K562 (cell line): ENCODE data around the gene MYOM3. TPM values are rescaled to one million over a fixed set of nuclear protein-coding genes. Genes with fewer than 3 reads are reported as not detected.
"Not testable (repeated sequence)": the region's sequence is repeated elsewhere in the genome, so short reads cannot be mapped to it uniquely, and the experiment has no call there.

ENCODE experiments used
- ATAC-seq: fragments of 200-7000 bp; cut with Tn5 transposase; 3 replicates; pipeline ENCODE4 v1.9.1; 2020; ENCODE audit warnings: moderate library complexity
- BruUV-seq: library from RNA; stranded (reverse); fragments of 400-500 nt; replicated peaks from 2 replicates; lab custom pipeline; 2021; lab: Mats Ljungman, UMichigan
- CTCF ChIA-PET: fragments of 300-600 bp; formaldehyde crosslinking; extraction: SDS; loops from one replicate; lab custom pipeline; 2021; ENCODE audit warnings: low intra/inter-chr PET ratio; lab: Yijun Ruan, JAX
- POLR2A ChIA-PET: fragments of 300-600, 350-650 bp; sonication (Branson Sonifier 250); formaldehyde crosslinking; extraction: SDS; loops from one replicate; lab custom pipeline; 2021; ENCODE audit warnings: antibody characterized with exemption, inconsistent platforms; lab: Yijun Ruan, JAX
- DNase-seq, 4 experiments: peaks; one replicate each; pipeline versions ENCODE4 v3.0.0 to v3.0.0-alpha.2; 2011 to 2018; ENCODE audit warnings: low spot score in 3 of 4, mixed read lengths in 3 of 4; ENCODE audit errors: extremely low read depth in 1 of 4
- FAIRE-seq: peaks from 2 replicates; lab custom pipeline; 2011; peaks lifted over from hg19 to GRCh38; lab: Jason Lieb, UNC
- H2AFZ ChIP-seq: 2 replicates; pipeline ENCODE4 v1.6.0; 2011; ENCODE audit warnings: low read depth, low read length, control low read depth, inconsistent platforms
- H3K27ac ChIP-seq: fragments of 200-600 bp; 3 replicates; pipeline ENCODE4 v1.8.0; 2011; ENCODE audit warnings: low read depth, mild to moderate bottlenecking, control low read depth, inconsistent platforms, low read length, moderate library complexity, mixed read lengths; ENCODE audit errors: extremely low read depth
- H3K27me3 ChIP-seq, 2 experiments: fragments of 300-600 bp in 1 of 2; 2 replicates in 1 of 2; 3 replicates in 1 of 2; pipeline versions ENCODE4 v1.6.0 to v1.8.0; 2011; ENCODE audit warnings: inconsistent platforms in 2 of 2, low read length in 2 of 2, mild to moderate bottlenecking in 1 of 2, mixed read lengths in 1 of 2, moderate library complexity in 1 of 2; ENCODE audit not compliant: control insufficient read depth in 2 of 2, insufficient read depth in 2 of 2
- H3K36me3 ChIP-seq: fragments of 300-600 bp; 3 replicates; pipeline ENCODE4 v1.8.0; 2011; ENCODE audit warnings: mild to moderate bottlenecking, low read length, inconsistent platforms; ENCODE audit not compliant: control insufficient read depth, insufficient read depth
- H3K4me1 ChIP-seq, 2 experiments: fragments of 200-600 bp in 1 of 2; replicated peaks in 1 of 2; 2 replicates in 1 of 2; 3 replicates in 1 of 2; pipeline versions ENCODE4 v1.5.1 to v1.8.0; 2011; ENCODE audit warnings: inconsistent platforms in 2 of 2, low read length in 2 of 2, mild to moderate bottlenecking in 1 of 2, mixed read lengths in 1 of 2, moderate library complexity in 1 of 2; ENCODE audit not compliant: control insufficient read depth in 2 of 2, insufficient read depth in 2 of 2
- H3K4me2 ChIP-seq: 2 replicates; pipeline ENCODE4 v1.6.1; 2011; ENCODE audit warnings: low read length, control low read depth, inconsistent platforms, mixed read lengths; ENCODE audit not compliant: insufficient read depth
- H3K4me3 ChIP-seq: fragments of 200-600 bp; sonication (generic), shearing (Covaris generic); 2 replicates; pipeline ENCODE4 v1.5.1; 2016; ENCODE audit warnings: control low read depth, inconsistent platforms
- H3K79me2 ChIP-seq: fragments of 200-600 bp; 3 replicates; pipeline ENCODE4 v1.8.0; 2011; ENCODE audit warnings: low read length, inconsistent platforms; ENCODE audit not compliant: control insufficient read depth, insufficient read depth
- H3K9ac ChIP-seq, 2 experiments: 2 replicates each; pipeline versions ENCODE4 v1.6.0 to v1.6.1; 2011; ENCODE audit warnings: low read depth in 2 of 2, low read length in 2 of 2, control low read depth in 1 of 2, inconsistent platforms in 1 of 2, mild to moderate bottlenecking in 1 of 2, mixed read lengths in 1 of 2; ENCODE audit not compliant: insufficient read depth in 1 of 2
- H3K9me1 ChIP-seq: one replicate; pipeline ENCODE4 v1.6.0; 2011; ENCODE audit warnings: inconsistent platforms, mild to moderate bottlenecking, low read length, moderate library complexity; ENCODE audit not compliant: control insufficient read depth, insufficient read depth
- H3K9me3 ChIP-seq: replicated peaks from 2 replicates; pipeline ENCODE4 v1.5.1; 2011; ENCODE audit warnings: low read depth, low read length, inconsistent platforms; ENCODE audit not compliant: control insufficient read depth, insufficient read depth
- H4K20me1 ChIP-seq: replicated peaks from 2 replicates; pipeline ENCODE4 v1.6.1; 2011; ENCODE audit warnings: low read length, inconsistent platforms, mixed read lengths; ENCODE audit not compliant: control insufficient read depth, insufficient read depth
- BCOR ChIP-seq: fragments of 450-650 bp; IDR thresholded peaks from 2 replicates; pipeline ENCODE4 v1.6.1; 2016
- FOXK1 ChIP-seq: sonication (generic); formaldehyde crosslinking; IDR thresholded peaks from 2 replicates; pipeline ENCODE4 v1.8.0; 2022; ENCODE audit warnings: missing genetic modification reagents, mild to moderate bottlenecking, borderline replicate concordance
- HDAC2 ChIP-seq: fragments of 450-650 bp; IDR thresholded peaks from 2 replicates; pipeline ENCODE4 v1.6.1; 2016; ENCODE audit warnings: mild to moderate bottlenecking
- HOXB6 ChIP-seq: fragments of 250-450 bp; sonication (Bioruptor Pico); IDR thresholded peaks from 2 replicates; pipeline ENCODE4 v1.5.1; 2022; ENCODE audit warnings: mild to moderate bottlenecking, borderline replicate concordance
- PTTG1 ChIP-seq: fragments of 450-650 bp; IDR thresholded peaks from 2 replicates; pipeline ENCODE4 v1.6.1; 2016; ENCODE audit warnings: low read depth, mild to moderate bottlenecking, missing genetic modification characterization, missing compliant biosample characterization
- TRIM28 ChIP-seq: fragments of 450-650 bp; IDR thresholded peaks from 2 replicates; pipeline ENCODE4 v1.6.1; 2017
- ZNF589 ChIP-seq: fragments of 200-800 bp; sonication (Bioruptor generic); IDR thresholded peaks from 2 replicates; pipeline ENCODE4 v1.6.1; 2016; ENCODE audit warnings: low read depth, missing genetic modification characterization, missing compliant biosample characterization
- WGBS: fragments of 100-300 bp; shearing (Covaris generic); methylation state at CpG from one replicate; pipeline ENCODE4 v1.1.6; 2016; ENCODE audit warnings: low coverage, mixed read lengths; ENCODE audit not compliant: insufficient coverage; ENCODE audit errors: missing lambda C conversion rate; 5-methylcytosine and 5-hydroxymethylcytosine counted together
- in situ Hi-C: fragments of 300-500 bp; cut with MboI; formaldehyde crosslinking; loops from 4 replicates; pipeline ENCODE4 v1.15.0; 2018; ENCODE audit warnings: inconsistent platforms, mixed read lengths
- intact Hi-C: fragments of 100-400 bp; cut with micrococcal nuclease; formaldehyde crosslinking; loops from 2 replicates; pipeline ENCODE4 v1.14.2; 2022
- polyA plus RNA-seq, 8 experiments: library from polyadenylated mRNA; depleted of rRNA in 4 of 8; stranded (reverse) in 5 of 8; unstranded in 3 of 8; fragments of >200 nt; fragmentation: Nextera tagmentation in 2 of 8; fragmentation: Illumina TruSeq in 1 of 8; extraction: Ambion mirVana in 2 of 8; extraction: Trizol in 1 of 8; gene quantifications; 2 replicates each; pipeline versions ENCODE4 v1.2.1 to v1.2.3, GENCODE V29; 2011 to 2014; ENCODE audit warnings: inconsistent platforms in 1 of 8, missing spikeins in 1 of 8
- total RNA-seq, 7 experiments: library from RNA; depleted of rRNA in 6 of 7; stranded (reverse); fragments of >200 nt in 6 of 7; fragmentation: Illumina TruSeq in 2 of 7; extraction: Trizol in 2 of 7; gene quantifications; 2 replicates each; pipeline versions ENCODE4 v1.2.1 to v1.2.3, GENCODE V29; 2011 to 2021; ENCODE audit warnings: low replicate concordance in 1 of 7
- TF ChIP-seq, protein P1 (sequence below): fragments of 450-650 bp; IDR thresholded peaks from one replicate; pipeline ENCODE4 v1.6.1; 2018; ENCODE audit warnings: mild to moderate bottlenecking, moderate library complexity; ENCODE audit not compliant: partially characterized antibody
- TF ChIP-seq, protein P2 (sequence below): fragments of 250-450 bp; sonication (Bioruptor Pico); IDR thresholded peaks from 2 replicates; pipeline ENCODE4 v1.5.1; 2021; ENCODE audit warnings: mild to moderate bottlenecking
- TF ChIP-seq, protein P3 (sequence below): sonication (generic); IDR thresholded peaks from 2 replicates; pipeline ENCODE4 v1.6.1; 2016

Gene MYOM3
- total and polyA plus RNA-seq, 9 of the 15 experiments (the other 6 are each of a cell fraction or from before 2014, with no cell fraction given), result 0.01 TPM; not detected in 8

DNA sequence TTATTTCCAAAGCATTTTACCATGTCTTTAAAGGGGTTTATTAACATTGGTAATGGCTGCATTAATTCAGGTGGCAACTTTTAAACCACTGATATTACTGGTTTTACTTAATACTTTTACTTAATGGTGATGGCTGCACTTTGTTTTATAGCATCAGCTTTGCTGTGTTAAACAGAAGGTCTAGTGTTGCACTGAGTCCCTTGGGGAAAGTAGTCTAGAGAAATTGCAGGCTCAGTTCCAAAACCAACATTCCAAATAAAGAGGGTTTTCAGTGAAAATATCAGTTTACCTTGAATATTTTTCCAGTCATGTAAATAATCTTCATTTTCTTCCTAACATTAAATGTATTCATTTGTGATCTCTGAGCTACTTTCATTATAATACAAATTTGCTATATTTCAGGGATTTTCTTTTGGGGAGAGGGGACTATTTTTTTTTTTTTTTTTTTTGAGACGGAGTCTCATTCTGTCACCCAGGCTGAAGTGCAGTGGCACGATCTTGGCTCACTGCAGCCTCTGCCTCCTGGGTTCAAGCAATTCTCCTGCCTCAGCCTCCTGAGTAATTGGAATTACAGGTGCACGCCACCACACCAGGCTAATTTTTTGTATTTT is 103.3 kb downstream of the MYOM3 start:
- H2AFZ ChIP-seq, H3K4me2 ChIP-seq, ATAC-seq, H4K20me1 ChIP-seq, in situ Hi-C loops, H3K36me3 ChIP-seq, FAIRE-seq, BruUV-seq, intact Hi-C loops, H3K4me1 ChIP-seq, H3K9me1 ChIP-seq, H3K27ac ChIP-seq, H3K4me3 ChIP-seq, H3K9ac ChIP-seq, H3K9me3 ChIP-seq, DNase-seq, H3K79me2 ChIP-seq: not testable (repeated sequence)
- 10% methylated on average over 1 of the region's 3 CpGs for WGBS
- ChIA-PET CTCF (interaction anchor here (0.6 kb wide), 1 partner anchor 11 kb away, joined by 3 read pairs; no protein-coding TSS in a partner anchor), POLR2A (interaction anchor here (0.7 to 0.9 kb wide), 4 partner anchors 13 to 57 kb away, joined by 3 read pairs; no protein-coding TSS in a partner anchor)
- peaks cover 34 to 50% of the 10 kb centered on the region in 2 experiments for H3K27me3 ChIP-seq

DNA sequence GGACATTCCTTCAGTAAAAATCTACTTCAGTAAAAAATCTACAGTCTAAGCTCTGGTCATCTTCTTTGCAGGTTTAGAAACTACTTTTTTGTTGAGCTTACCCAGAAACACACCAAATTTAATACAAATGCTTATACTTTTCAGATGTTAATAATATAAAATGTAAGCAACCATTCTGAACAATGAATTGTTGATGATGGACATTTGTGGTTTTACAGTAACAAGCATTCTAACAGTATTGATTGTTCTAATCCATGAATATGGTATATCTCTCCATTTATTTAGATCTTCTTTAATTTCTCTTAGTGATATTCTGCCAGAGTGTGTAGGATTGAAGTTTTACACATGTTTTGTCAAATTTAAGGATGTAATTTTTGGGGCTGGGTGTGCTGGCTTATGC is 104.9 kb downstream of the MYOM3 start:
- FAIRE-seq, result no peak
- no peak for TF ChIP-seq FOXK1 (CRISPR knock-in tag)
- TF ChIP-seq HDAC2, result no peak
- no peak for TF ChIP-seq PTTG1
- TF ChIP-seq, protein P1, sequence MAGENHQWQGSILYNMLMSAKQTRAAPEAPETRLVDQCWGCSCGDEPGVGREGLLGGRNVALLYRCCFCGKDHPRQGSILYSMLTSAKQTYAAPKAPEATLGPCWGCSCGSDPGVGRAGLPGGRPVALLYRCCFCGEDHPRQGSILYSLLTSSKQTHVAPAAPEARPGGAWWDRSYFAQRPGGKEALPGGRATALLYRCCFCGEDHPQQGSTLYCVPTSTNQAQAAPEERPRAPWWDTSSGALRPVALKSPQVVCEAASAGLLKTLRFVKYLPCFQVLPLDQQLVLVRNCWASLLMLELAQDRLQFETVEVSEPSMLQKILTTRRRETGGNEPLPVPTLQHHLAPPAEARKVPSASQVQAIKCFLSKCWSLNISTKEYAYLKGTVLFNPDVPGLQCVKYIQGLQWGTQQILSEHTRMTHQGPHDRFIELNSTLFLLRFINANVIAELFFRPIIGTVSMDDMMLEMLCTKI, result no peak
- no peak for TF ChIP-seq TRIM28
- TF ChIP-seq BCOR, result no peak
- TF ChIP-seq HOXB6, result no peak
- no peak for TF ChIP-seq ZNF589 (CRISPR knock-in tag)
- TF ChIP-seq, protein P2, sequence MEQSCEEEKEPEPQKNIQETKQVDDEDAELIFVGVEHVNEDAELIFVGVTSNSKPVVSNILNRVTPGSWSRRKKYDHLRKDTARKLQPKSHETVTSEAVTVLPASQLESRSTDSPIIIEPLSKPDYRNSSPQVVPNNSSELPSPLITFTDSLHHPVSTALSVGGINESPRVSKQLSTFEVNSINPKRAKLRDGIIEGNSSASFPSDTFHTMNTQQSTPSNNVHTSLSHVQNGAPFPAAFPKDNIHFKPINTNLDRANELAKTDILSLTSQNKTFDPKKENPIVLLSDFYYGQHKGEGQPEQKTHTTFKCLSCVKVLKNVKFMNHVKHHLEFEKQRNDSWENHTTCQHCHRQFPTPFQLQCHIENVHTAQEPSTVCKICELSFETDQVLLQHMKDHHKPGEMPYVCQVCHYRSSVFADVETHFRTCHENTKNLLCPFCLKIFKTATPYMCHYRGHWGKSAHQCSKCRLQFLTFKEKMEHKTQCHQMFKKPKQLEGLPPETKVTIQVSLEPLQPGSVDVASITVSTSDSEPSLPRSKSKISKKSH (CRISPR knock-in tag), result no peak
- TF ChIP-seq, protein P3, sequence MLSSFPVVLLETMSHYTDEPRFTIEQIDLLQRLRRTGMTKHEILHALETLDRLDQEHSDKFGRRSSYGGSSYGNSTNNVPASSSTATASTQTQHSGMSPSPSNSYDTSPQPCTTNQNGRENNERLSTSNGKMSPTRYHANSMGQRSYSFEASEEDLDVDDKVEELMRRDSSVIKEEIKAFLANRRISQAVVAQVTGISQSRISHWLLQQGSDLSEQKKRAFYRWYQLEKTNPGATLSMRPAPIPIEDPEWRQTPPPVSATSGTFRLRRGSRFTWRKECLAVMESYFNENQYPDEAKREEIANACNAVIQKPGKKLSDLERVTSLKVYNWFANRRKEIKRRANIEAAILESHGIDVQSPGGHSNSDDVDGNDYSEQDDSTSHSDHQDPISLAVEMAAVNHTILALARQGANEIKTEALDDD, result no peak

More for the DNA sequence above, 104.9 kb downstream of the MYOM3 start:
- Histone ChIP-seq H3K4me1 (no peaks in the 10 kb centered on the region), H3K4me3 (no peak overlapping the region), H4K20me1 (no peaks in the 10 kb centered on the region), H2AFZ (no peak overlapping the region), H3K79me2 (no peaks in the 10 kb centered on the region), H3K27ac (no peak overlapping the region), H3K9me1 (no peaks in the 10 kb centered on the region), H3K27me3 (peaks cover 40% of the 10 kb centered on the region in 2 experiments), H3K36me3 (no peaks in the 10 kb centered on the region), H3K9me3 (no peaks in the 10 kb centered on the region), H3K4me2 (no peak overlapping the region), H3K9ac (no peak overlapping the region)
- ChIA-PET POLR2A (no interaction called here), CTCF (no interaction called here)
- intact Hi-C loops, result no loop called here
- BruUV-seq, result no TSS peak
- DNase-seq, result no peak
- in situ Hi-C loops, result no loop called here
- no peak for ATAC-seq
